Panc1 (cell line): ENCODE data around the gene CERT1.

ENCODE experiments used
- CTCF ChIP-seq: fragments of 450-650 bp; IDR thresholded peaks from 2 replicates; pipeline ENCODE4 v1.5.1; 2017; ENCODE audit warnings: mild to moderate bottlenecking
- POLR2AphosphoS5 ChIP-seq: IDR thresholded peaks from 2 replicates; pipeline ENCODE4 v1.6.1; 2012; ENCODE audit warnings: mild to moderate bottlenecking, low read depth, low read length, moderate library complexity
- REST ChIP-seq, 2 experiments: IDR thresholded peaks; 2 replicates each; pipeline ENCODE4 v1.6.1; 2011 to 2012; ENCODE audit warnings: low read depth in 2 of 2, control low read depth in 1 of 2, low read length in 1 of 2, mild to moderate bottlenecking in 1 of 2, moderate library complexity in 1 of 2; ENCODE audit not compliant: insufficient read depth in 1 of 2
- SIN3A ChIP-seq: IDR thresholded peaks from 2 replicates; pipeline ENCODE4 v1.6.1; 2012; ENCODE audit warnings: low read depth, mild to moderate bottlenecking, low read length, moderate library complexity, borderline replicate concordance; ENCODE audit not compliant: insufficient read depth
- TCF7L2 ChIP-seq: IDR thresholded peaks from 2 replicates; pipeline ENCODE4 v1.6.1; 2011; ENCODE audit warnings: mild to moderate bottlenecking, low read depth, low read length, inconsistent platforms

GRCh38 chr5:75368391-75368790 is 143.0 kb downstream of the CERT1 start:
- TF ChIP-seq CTCF (no peak), POLR2AphosphoS5 (no peak), TCF7L2 (no peak), REST (IDR thresholded peaks at IDR 0.05; ENCODE audit: insufficient read depth in 1 of 2, low read depth in 2 of 2, low read length in 1 of 2) (no peak), SIN3A (no peak)
